ENCODE data around the gene SRRM2.

SRRM2 gene

DNA sequence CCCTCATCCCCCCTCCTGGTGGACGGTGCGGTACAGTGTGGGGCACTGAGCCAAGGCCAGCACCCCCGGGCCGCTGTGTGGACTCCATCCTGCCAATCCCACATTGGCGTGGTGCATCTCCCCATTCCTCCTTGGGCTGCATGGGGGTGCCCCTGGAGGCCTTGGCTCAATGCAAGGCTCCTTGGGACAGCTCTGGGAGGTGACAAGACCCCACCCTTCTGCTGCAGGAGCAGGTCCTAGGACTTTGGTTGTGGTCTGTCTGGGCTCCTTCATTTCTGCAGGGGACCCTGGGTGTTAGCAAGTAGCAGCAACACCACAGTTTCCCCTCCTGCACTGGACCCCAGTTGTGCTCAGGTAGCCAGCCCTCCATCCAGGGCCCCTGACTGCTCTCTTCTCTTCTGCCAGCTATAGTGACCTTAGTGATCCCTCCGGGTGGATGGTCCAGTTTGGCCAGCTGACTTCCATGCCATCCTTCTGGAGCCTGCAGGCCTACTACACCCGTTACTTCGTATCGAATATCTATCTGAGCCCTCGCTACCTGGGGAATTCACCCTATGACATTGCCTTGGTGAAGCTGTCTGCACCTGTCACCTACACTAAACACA lies 65.9 kb downstream of the SRRM2 start:
- TF ChIP-seq, protein P1, sequence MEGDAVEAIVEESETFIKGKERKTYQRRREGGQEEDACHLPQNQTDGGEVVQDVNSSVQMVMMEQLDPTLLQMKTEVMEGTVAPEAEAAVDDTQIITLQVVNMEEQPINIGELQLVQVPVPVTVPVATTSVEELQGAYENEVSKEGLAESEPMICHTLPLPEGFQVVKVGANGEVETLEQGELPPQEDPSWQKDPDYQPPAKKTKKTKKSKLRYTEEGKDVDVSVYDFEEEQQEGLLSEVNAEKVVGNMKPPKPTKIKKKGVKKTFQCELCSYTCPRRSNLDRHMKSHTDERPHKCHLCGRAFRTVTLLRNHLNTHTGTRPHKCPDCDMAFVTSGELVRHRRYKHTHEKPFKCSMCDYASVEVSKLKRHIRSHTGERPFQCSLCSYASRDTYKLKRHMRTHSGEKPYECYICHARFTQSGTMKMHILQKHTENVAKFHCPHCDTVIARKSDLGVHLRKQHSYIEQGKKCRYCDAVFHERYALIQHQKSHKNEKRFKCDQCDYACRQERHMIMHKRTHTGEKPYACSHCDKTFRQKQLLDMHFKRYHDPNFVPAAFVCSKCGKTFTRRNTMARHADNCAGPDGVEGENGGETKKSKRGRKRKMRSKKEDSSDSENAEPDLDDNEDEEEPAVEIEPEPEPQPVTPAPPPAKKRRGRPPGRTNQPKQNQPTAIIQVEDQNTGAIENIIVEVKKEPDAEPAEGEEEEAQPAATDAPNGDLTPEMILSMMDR (IDR thresholded peaks at IDR 0.05; ENCODE audit: low read length, missing control alignments): no peak
- no peak overlapping the region for H3K4me3 ChIP-seq (replicated peaks; ENCODE audit: low read depth, low read length)
- DNase-seq (ENCODE audit: low read depth): no peak

DNA sequence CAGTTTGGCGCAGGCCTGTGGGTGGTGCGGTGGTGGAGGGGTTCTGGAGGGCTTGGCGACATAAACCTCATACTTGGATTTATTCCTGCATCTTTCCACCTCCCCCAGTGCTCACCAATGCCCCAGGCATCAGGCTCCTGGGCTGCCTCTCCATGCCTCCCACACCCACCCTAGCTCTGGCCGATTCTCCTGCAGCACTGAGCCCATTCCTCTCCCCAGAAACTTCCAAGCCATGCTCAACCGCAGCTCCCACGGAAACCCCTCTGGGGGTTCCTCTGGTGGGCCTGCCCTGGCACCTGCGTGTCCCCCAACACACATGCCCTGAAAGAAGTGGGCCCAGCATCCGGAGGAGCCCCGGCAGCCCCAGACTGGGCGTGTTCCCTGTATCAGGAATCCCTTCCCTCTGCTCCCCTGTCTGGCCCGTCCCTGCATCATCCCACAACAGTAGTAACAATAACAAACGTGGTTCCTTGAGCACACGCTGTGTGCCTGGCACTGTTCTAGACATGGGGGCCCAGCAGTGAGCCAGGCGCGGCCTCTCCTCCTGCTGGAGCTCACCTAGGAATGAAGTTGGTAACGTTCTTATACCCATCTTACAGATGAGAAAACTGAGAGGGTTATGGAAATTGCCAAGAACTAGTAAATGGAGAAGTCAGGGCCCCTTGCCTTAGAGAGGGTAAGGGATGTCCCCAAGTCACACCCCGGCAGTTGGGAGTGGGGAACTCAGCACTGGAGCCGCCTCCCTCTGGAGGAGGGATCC lies 66.9 kb downstream of the SRRM2 start:
- H3K4me3 ChIP-seq (replicated peaks; ENCODE audit: low read depth, low read length): no peak overlapping the region
- TF ChIP-seq, protein P1 (IDR thresholded peaks at IDR 0.05; ENCODE audit: low read length, missing control alignments): no peak
- no peak for DNase-seq (ENCODE audit: low read depth)

- no peak for DNase-seq (ENCODE audit: low read depth)
- TF ChIP-seq, protein P1 (IDR thresholded peaks at IDR 0.05; ENCODE audit: low read length, missing control alignments): no peak
- H3K4me3 ChIP-seq (replicated peaks; ENCODE audit: low read depth, low read length): no peak overlapping the region
These were observed 67.7 kb downstream of the SRRM2 start for GRCh38 chr16:2819939-2820835.

Data from fibroblast of pulmonary artery (primary cell).